ENCODE measurements around the gene PAMR1.

Gene PAMR1

DNA sequence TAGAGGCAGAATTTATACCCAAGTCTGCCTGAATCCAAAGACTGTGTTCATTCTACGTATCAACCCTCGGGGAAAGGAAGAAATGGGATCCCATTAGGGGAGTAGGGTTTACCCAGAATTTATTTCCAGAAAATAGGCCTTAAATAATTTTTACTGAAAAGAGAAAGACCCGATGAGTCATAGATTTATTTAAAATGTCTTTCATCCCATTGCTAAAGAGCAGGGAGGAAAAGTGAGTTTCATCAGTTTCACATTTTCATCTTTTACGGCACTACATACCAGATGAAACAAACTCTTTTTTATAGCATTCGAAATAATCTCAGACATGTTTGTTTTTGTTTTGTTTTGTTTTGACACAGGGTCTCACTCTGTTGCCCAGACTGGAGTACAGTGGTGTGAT lies 137.4 kb downstream of the PAMR1 start:
- H2BK120ac ChIP-seq (ENCODE audit: low read depth, low read length), result no peak overlapping the region
- no peaks in the 10 kb centered on the region for H3K36me3 ChIP-seq (ENCODE audit: control insufficient read depth, insufficient read depth, low read length)
- H2AK5ac ChIP-seq (ENCODE audit: low read length), result no peak overlapping the region
- no peak overlapping the region for H4K5ac ChIP-seq (ENCODE audit: low read length)
- H3K18ac ChIP-seq (ENCODE audit: low read length), result no peak overlapping the region
- no peak overlapping the region for H3K4ac ChIP-seq (ENCODE audit: low read depth, low read length)
- no peaks in the 10 kb centered on the region for H3K4me1 ChIP-seq (ENCODE audit: control insufficient read depth, low read depth, low read length)
- H3K56ac ChIP-seq (ENCODE audit: low read length), result no peak overlapping the region
- H3K27ac ChIP-seq (ENCODE audit: low read depth, low read length), result no peak overlapping the region
- no peak overlapping the region for H2BK15ac ChIP-seq (replicated peaks; ENCODE audit: low read depth)
- no peaks in the 10 kb centered on the region for H3K79me1 ChIP-seq (ENCODE audit: low read length)
- H3K79me2 ChIP-seq (ENCODE audit: control insufficient read depth, insufficient read depth, low read length), result no peaks in the 10 kb centered on the region
- no peak overlapping the region for H2BK5ac ChIP-seq (ENCODE audit: low read length)
- no peak overlapping the region for H3K9ac ChIP-seq (ENCODE audit: low read length)
- H3K23ac ChIP-seq (ENCODE audit: low read length), result no peak overlapping the region
- DNase-seq, result no peak
- no peak overlapping the region for H3K4me2 ChIP-seq (ENCODE audit: low read length)
- H3K27me3 ChIP-seq (ENCODE audit: insufficient read depth, low read length, poor library complexity), result no peaks in the 10 kb centered on the region
- no CpG with 5 or more reads among the region's 5 CpGs for WGBS (ENCODE audit: extremely low coverage, insufficient coverage, low lambda C conversion rate)
- H4K8ac ChIP-seq (ENCODE audit: low read depth, low read length), result no peak overlapping the region
- no peak overlapping the region for H3K4me3 ChIP-seq (ENCODE audit: low read length)

DNA sequence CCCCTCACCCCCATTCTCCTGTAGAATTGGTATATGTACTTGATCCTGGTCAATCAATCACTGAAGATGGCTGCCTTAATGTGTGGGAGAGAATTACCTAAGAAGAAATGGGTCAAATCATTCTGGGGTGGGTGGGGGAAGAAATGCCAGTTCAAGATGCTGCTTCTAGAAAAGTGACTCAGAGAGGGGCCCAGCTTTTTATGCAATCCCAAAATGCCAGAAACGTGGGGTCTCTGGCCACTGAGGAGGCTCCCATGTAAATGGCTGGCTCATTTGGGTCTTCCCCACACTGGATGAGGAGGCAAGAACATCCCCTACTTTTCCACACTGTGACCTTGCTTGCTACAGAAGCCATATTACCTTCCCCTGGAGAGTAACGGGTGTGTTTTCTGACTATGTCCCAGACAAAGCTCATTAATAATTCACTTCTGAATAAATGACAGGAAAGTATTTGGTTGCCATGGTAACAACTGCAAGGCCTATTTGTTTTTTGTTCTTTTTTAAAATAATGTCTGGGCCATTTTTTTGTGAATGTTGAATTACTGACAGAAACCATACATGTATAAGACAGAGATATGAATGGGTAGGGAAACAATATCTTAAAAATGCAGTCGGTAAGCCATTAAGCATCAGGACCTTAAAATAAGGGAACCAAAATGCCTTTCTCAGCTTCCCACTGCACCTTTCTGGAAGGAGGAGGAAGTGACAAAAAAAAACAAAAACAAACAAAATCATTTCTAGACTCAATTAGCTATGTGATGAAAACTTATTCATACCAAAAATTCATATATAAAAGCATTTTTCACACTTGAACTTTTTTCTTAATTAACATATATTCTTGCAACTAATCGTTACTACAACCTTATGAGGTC lies 138.1 kb downstream of the PAMR1 start:
- WGBS (ENCODE audit: extremely low coverage, insufficient coverage, low lambda C conversion rate), result no CpG with 5 or more reads among the region's 4 CpGs
- H3K4me3 ChIP-seq (ENCODE audit: low read length), result no peak overlapping the region

DNA sequence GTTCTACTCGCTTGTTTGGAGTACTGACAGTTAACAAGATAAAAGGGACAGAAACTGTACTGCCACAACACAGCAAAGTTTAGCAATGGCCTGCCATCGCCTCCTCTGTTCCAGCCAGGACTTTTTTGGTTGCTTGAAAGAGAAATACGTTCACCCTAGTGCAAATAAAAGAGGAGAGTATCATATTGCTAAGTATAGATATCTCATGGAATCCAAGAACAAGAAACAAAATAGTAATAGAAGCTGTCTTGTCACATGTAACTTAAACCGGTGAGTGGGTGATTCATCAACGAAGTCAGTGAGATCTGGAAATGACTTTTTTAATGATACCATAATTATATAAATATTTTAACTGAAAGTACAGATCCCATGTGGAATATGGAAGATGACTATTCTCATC lies 141.5 kb downstream of the PAMR1 start:
- Histone ChIP-seq H4K8ac (ENCODE audit: low read depth, low read length) (no peak overlapping the region), H2BK15ac (replicated peaks; ENCODE audit: low read depth) (no peak overlapping the region)

More for the DNA sequence above, 138.1 kb downstream of the PAMR1 start:
- H2AK5ac ChIP-seq (ENCODE audit: low read length), result no peak overlapping the region
- no peak overlapping the region for H2BK5ac ChIP-seq (ENCODE audit: low read length)
- H3K9ac ChIP-seq (ENCODE audit: low read length), result no peak overlapping the region
- H3K27me3 ChIP-seq (ENCODE audit: insufficient read depth, low read length, poor library complexity), result no peaks in the 10 kb centered on the region
- H3K4me1 ChIP-seq (ENCODE audit: control insufficient read depth, low read depth, low read length), result no peaks in the 10 kb centered on the region
- H3K4me2 ChIP-seq (ENCODE audit: low read length), result no peak overlapping the region
- no peak overlapping the region for H4K8ac ChIP-seq (ENCODE audit: low read depth, low read length)
- H3K23ac ChIP-seq (ENCODE audit: low read length), result no peak overlapping the region
- H3K56ac ChIP-seq (ENCODE audit: low read length), result no peak overlapping the region
- H3K4ac ChIP-seq (ENCODE audit: low read depth, low read length), result no peak overlapping the region
- no peak overlapping the region for H3K27ac ChIP-seq (ENCODE audit: low read depth, low read length)
- H2BK120ac ChIP-seq (ENCODE audit: low read depth, low read length), result no peak overlapping the region
- no peaks in the 10 kb centered on the region for H3K79me1 ChIP-seq (ENCODE audit: low read length)
- H4K5ac ChIP-seq (ENCODE audit: low read length), result no peak overlapping the region
- H3K79me2 ChIP-seq (ENCODE audit: control insufficient read depth, insufficient read depth, low read length), result no peaks in the 10 kb centered on the region
- H3K36me3 ChIP-seq (ENCODE audit: control insufficient read depth, insufficient read depth, low read length), result no peaks in the 10 kb centered on the region
- H2BK15ac ChIP-seq (replicated peaks; ENCODE audit: low read depth), result no peak overlapping the region
- no peak overlapping the region for H3K18ac ChIP-seq (ENCODE audit: low read length)
- DNase-seq, result no peak

More for the DNA sequence above, 141.5 kb downstream of the PAMR1 start:
- Histone ChIP-seq H2AK5ac (ENCODE audit: low read length) (no peak overlapping the region), H2BK120ac (ENCODE audit: low read depth, low read length) (no peak overlapping the region), H3K4ac (ENCODE audit: low read depth, low read length) (no peak overlapping the region), H3K79me1 (ENCODE audit: low read length) (no peaks in the 10 kb centered on the region), H3K23ac (ENCODE audit: low read length) (no peak overlapping the region), H3K79me2 (ENCODE audit: control insufficient read depth, insufficient read depth, low read length) (no peaks in the 10 kb centered on the region), H3K36me3 (ENCODE audit: control insufficient read depth, insufficient read depth, low read length) (no peaks in the 10 kb centered on the region), H3K18ac (ENCODE audit: low read length) (no peak overlapping the region), H3K9ac (ENCODE audit: low read length) (no peak overlapping the region), H3K4me2 (ENCODE audit: low read length) (no peak overlapping the region), H3K56ac (ENCODE audit: low read length) (no peak overlapping the region), H2BK5ac (ENCODE audit: low read length) (no peak overlapping the region), H3K4me3 (ENCODE audit: low read length) (no peak overlapping the region), H4K5ac (ENCODE audit: low read length) (no peak overlapping the region), H3K4me1 (ENCODE audit: control insufficient read depth, low read depth, low read length) (no peaks in the 10 kb centered on the region), H3K27ac (ENCODE audit: low read depth, low read length) (no peak overlapping the region), H3K27me3 (ENCODE audit: insufficient read depth, low read length, poor library complexity) (no peaks in the 10 kb centered on the region)
- WGBS (ENCODE audit: extremely low coverage, insufficient coverage, low lambda C conversion rate), result no CpG with 5 or more reads among the region's 5 CpGs
- no peak for DNase-seq
